OCI-LY7 (cell line): ENCODE results near the gene SLC39A2.

Source experiments
- CTCF ChIP-seq: fragments of 200-600 bp; sonication (generic); conservative IDR thresholded peaks from 2 replicates; pipeline ENCODE4 v1.5.1; 2014; ENCODE audit warnings: mild to moderate bottlenecking, antibody characterized with exemption, low read length, moderate library complexity, mixed read lengths
- EZH2phosphoT487 ChIP-seq: fragments of 200-600 bp; sonication (generic); IDR thresholded peaks from 2 replicates; pipeline ENCODE4 v1.6.1; 2018; ENCODE audit warnings: low read depth, borderline replicate concordance, mild to moderate bottlenecking, mixed run types, antibody characterized with exemption, low read length, moderate library complexity, mixed read lengths

- TF ChIP-seq CTCF (no peak), EZH2phosphoT487 (no peak)
These were observed 17.5 kb downstream of the SLC39A2 start for GRCh38 chr14:21016413-21017190.
